HepG2 (cell line): Measurements from ENCODE around the gene C20orf204. TPM values are rescaled to one million over a fixed set of nuclear protein-coding genes. Genes with fewer than 3 reads are reported as not detected.
A peak's percentile ranks its signal among the peaks of the same experiment; 100 is the strongest.

Experiments
- ATAC-seq: fragments of 200-7000 bp; cut with Tn5 transposase; 3 replicates; pipeline ENCODE4 v1.9.1; 2020; ENCODE audit warnings: mild to moderate bottlenecking, moderate library complexity
- BruUV-seq: library from RNA; stranded (reverse); fragments of 400-500 nt; replicated peaks from 2 replicates; lab custom pipeline; 2021; lab: Mats Ljungman, UMichigan
- CTCF ChIA-PET: fragments of 300-600 bp; formaldehyde crosslinking; extraction: SDS; loops from one replicate; lab custom pipeline; 2021; ENCODE audit warnings: low total read pairs, inconsistent platforms, low intra/inter-chr PET ratio; lab: Yijun Ruan, JAX
- POLR2A ChIA-PET: fragments of 350-600 bp; sonication (Branson Sonifier 250); formaldehyde crosslinking; loops from one replicate; lab custom pipeline; 2020; ENCODE audit warnings: antibody characterized with exemption, inconsistent platforms; lab: Yijun Ruan, JAX
- DNase-seq: peaks from one replicate; pipeline ENCODE4 v3.0.0-alpha.2; 2015; ENCODE audit warnings: low spot score
- FAIRE-seq: peaks from 3 replicates; lab custom pipeline; 2011; peaks lifted over from hg19 to GRCh38; lab: Jason Lieb, UNC
- H2AFZ ChIP-seq: one replicate; pipeline ENCODE4 v1.6.1; 2011; ENCODE audit warnings: low read length, inconsistent platforms
- H3K27ac ChIP-seq: fragments of 300-600 bp; 3 replicates; pipeline ENCODE4 v1.8.0; 2011; ENCODE audit warnings: mixed run types, mild to moderate bottlenecking, mixed read lengths, low read length, inconsistent platforms; ENCODE audit not compliant: insufficient read depth; ENCODE audit errors: extremely low read length
- H3K27me3 ChIP-seq, 2 experiments: fragments of 200-600 bp in 1 of 2; 2 replicates in 1 of 2; 3 replicates in 1 of 2; pipeline versions ENCODE4 v1.6.0 to v1.8.0; 2011; ENCODE audit warnings: low read length in 2 of 2, mild to moderate bottlenecking in 2 of 2, moderate library complexity in 2 of 2, inconsistent platforms in 1 of 2; ENCODE audit not compliant: insufficient read depth in 2 of 2, control insufficient read depth in 1 of 2
- H3K36me3 ChIP-seq, 2 experiments: fragments of 200-600 bp in 1 of 2; replicated peaks in 1 of 2; 2 replicates in 1 of 2; 3 replicates in 1 of 2; pipeline versions ENCODE4 v1.5.1 to v1.8.0; 2011; ENCODE audit warnings: low read length in 2 of 2, inconsistent platforms in 1 of 2; ENCODE audit not compliant: insufficient read depth in 2 of 2, control insufficient read depth in 1 of 2
- H3K4me1 ChIP-seq: 2 replicates; pipeline ENCODE4 v1.5.1; 2012; ENCODE audit warnings: low read length, inconsistent platforms; ENCODE audit not compliant: insufficient read depth
- H3K4me2 ChIP-seq: 2 replicates; pipeline ENCODE4 v1.6.0; 2011; ENCODE audit warnings: low read depth, low read length, inconsistent platforms
- H3K4me3 ChIP-seq, 3 experiments: fragments of 200-600 bp in 1 of 3; sonication (generic), shearing (Covaris generic) in 1 of 3; replicated peaks in 1 of 3; 2 replicates each; pipeline ENCODE4 v1.5.1; 2011 to 2016; ENCODE audit warnings: low read length in 3 of 3, inconsistent platforms in 2 of 3, low read depth in 2 of 3, mild to moderate bottlenecking in 2 of 3, control low read depth in 1 of 3, mixed read lengths in 1 of 3; ENCODE audit not compliant: insufficient read depth in 1 of 3
- H3K79me2 ChIP-seq: one replicate; pipeline ENCODE4 v1.6.1; 2011; ENCODE audit warnings: low read length, inconsistent platforms; ENCODE audit not compliant: insufficient read depth
- H3K9ac ChIP-seq: 2 replicates; pipeline ENCODE4 v1.6.0; 2011; ENCODE audit warnings: mild to moderate bottlenecking, low read depth, low read length, inconsistent platforms; ENCODE audit not compliant: insufficient read depth
- H3K9me3 ChIP-seq: 2 replicates; pipeline ENCODE4 v1.5.1; 2012; ENCODE audit warnings: mild to moderate bottlenecking, low read length
- H4K20me1 ChIP-seq: 2 replicates; pipeline ENCODE4 v1.6.0; 2011; ENCODE audit warnings: inconsistent platforms, mild to moderate bottlenecking, low read length, moderate library complexity; ENCODE audit not compliant: insufficient read depth
- AKAP8 ChIP-seq: sonication (generic); formaldehyde crosslinking; IDR thresholded peaks from 2 replicates; pipeline ENCODE4 v1.5.1; 2020; ENCODE audit warnings: mild to moderate bottlenecking, missing genetic modification reagents
- ATF7-NPFF ChIP-seq: sonication (generic); formaldehyde crosslinking; IDR thresholded peaks from 2 replicates; pipeline ENCODE4 v1.8.1; 2023; ENCODE audit warnings: mild to moderate bottlenecking, low read depth, missing genetic modification reagents, moderate library complexity
- HDAC1 ChIP-seq: sonication (generic); formaldehyde crosslinking; IDR thresholded peaks from 2 replicates; pipeline ENCODE4 v1.5.1; 2020; ENCODE audit warnings: mild to moderate bottlenecking, missing genetic modification reagents
- KAT2B ChIP-seq: fragments of 150-350 bp; IDR thresholded peaks from 2 replicates; pipeline ENCODE4 v1.6.1; 2014; ENCODE audit warnings: low read depth, low read length, borderline replicate concordance
- NCOA5 ChIP-seq: sonication (generic); formaldehyde crosslinking; IDR thresholded peaks from 2 replicates; pipeline ENCODE4 v1.4.0; 2020; ENCODE audit warnings: missing genetic modification reagents
- ZBTB42 ChIP-seq: sonication (generic); formaldehyde crosslinking; IDR thresholded peaks from 2 replicates; pipeline ENCODE4 v1.5.0; 2020; ENCODE audit warnings: mild to moderate bottlenecking, missing genetic modification reagents
- ZNF788 ChIP-seq: sonication (generic); formaldehyde crosslinking; IDR thresholded peaks from 2 replicates; pipeline ENCODE4 v1.5.0; 2020; ENCODE audit warnings: mild to moderate bottlenecking, missing genetic modification reagents, borderline replicate concordance
- ZNF878 ChIP-seq: sonication (generic); formaldehyde crosslinking; IDR thresholded peaks from 2 replicates; pipeline ENCODE4 v1.8.1; 2023; ENCODE audit warnings: mild to moderate bottlenecking, missing genetic modification reagents, moderate library complexity
- ZNF883 ChIP-seq: sonication (generic); formaldehyde crosslinking; IDR thresholded peaks from 2 replicates; pipeline ENCODE4 v1.5.1; 2020; ENCODE audit warnings: mild to moderate bottlenecking, missing genetic modification reagents; ENCODE audit errors: not compliant biosample characterization
- WGBS: methylation state at CpG from one replicate; pipeline ENCODE4 v1.1.6; 2017; ENCODE audit warnings: low lambda C conversion rate; 5-methylcytosine and 5-hydroxymethylcytosine counted together
- in situ Hi-C: cut with HindIII; loops from 2 replicates; pipeline ENCODE4 v1.10.0; 2017; ENCODE audit warnings: low pct_unique_long_range_greater_than_20kb; ENCODE audit not compliant: extremely low pct_ligation_motif_present
- intact Hi-C: fragments of 100-400 bp; cut with micrococcal nuclease; formaldehyde crosslinking; loops from one replicate; pipeline ENCODE4 v1.10.0; 2022; ENCODE audit not compliant: unreplicated experiment
- polyA plus RNA-seq, 8 experiments: library from polyadenylated mRNA; depleted of rRNA in 3 of 8; stranded (reverse) in 7 of 8; unstranded in 1 of 8; fragments of >200 nt; fragmentation: Illumina TruSeq in 4 of 8; extraction: Trizol in 4 of 8; gene quantifications; 2 replicates each; pipeline versions ENCODE4 v1.2.1 to v1.2.3, GENCODE V29; 2011 to 2016; ENCODE audit warnings: low read depth in 4 of 8, missing spikeins in 1 of 8, mixed read lengths in 1 of 8; ENCODE audit not compliant: insufficient read depth in 1 of 8
- total RNA-seq, 5 experiments: library from RNA; depleted of rRNA; stranded (reverse); fragments of >200 nt; fragmentation: Illumina TruSeq; extraction: Trizol; gene quantifications; 2 replicates each; pipeline ENCODE4 v1.2.3, GENCODE V29; 2016; ENCODE audit warnings: low read depth in 1 of 5
- TF ChIP-seq, protein P1 (sequence below): sonication (generic); formaldehyde crosslinking; conservative IDR thresholded peaks from 2 replicates; pipeline ENCODE4 v1.4.0; 2020; ENCODE audit warnings: missing genetic modification reagents
- TF ChIP-seq, protein P2 (sequence below): sonication (generic); formaldehyde crosslinking; IDR thresholded peaks from 2 replicates; pipeline ENCODE4 v1.5.1; 2020; ENCODE audit warnings: missing genetic modification reagents, mild to moderate bottlenecking, borderline replicate concordance

The C20orf204 gene
- total and polyA plus RNA-seq, 2 of the 13 experiments (the other 11 are each of a cell fraction or from before 2014, with no cell fraction given), result 22.1 to 80.0 TPM

DNA sequence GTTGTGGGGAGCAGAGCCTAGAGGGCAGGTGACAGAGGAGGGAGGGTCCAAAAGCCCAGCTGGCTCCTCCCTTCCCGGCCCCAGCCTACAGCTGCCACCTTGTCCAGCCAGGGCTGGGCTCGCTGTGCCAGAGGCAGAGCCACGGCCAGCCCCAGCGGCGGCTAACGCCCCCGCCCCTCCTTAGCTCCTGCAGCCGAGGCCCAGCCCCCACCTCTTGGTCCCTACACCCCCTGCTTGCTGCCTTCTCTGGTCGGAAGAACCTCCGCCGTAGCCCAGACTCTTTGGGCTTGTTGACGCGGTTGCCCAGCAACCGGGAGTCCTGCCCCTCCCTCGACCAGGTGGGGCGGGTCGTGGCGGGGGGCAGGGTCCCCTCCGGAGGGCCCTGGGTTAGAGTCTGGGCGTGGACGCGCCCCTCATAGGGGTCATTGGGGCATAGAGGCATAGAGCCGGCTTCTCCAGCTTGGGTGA, 48.7 kb downstream of the C20orf204 start (continued):
- TF ChIP-seq NCOA5 (CRISPR knock-in tag), result no peak
- no peak for TF ChIP-seq AKAP8 (CRISPR knock-in tag)
- no peak for TF ChIP-seq KAT2B
- TF ChIP-seq, protein P1, sequence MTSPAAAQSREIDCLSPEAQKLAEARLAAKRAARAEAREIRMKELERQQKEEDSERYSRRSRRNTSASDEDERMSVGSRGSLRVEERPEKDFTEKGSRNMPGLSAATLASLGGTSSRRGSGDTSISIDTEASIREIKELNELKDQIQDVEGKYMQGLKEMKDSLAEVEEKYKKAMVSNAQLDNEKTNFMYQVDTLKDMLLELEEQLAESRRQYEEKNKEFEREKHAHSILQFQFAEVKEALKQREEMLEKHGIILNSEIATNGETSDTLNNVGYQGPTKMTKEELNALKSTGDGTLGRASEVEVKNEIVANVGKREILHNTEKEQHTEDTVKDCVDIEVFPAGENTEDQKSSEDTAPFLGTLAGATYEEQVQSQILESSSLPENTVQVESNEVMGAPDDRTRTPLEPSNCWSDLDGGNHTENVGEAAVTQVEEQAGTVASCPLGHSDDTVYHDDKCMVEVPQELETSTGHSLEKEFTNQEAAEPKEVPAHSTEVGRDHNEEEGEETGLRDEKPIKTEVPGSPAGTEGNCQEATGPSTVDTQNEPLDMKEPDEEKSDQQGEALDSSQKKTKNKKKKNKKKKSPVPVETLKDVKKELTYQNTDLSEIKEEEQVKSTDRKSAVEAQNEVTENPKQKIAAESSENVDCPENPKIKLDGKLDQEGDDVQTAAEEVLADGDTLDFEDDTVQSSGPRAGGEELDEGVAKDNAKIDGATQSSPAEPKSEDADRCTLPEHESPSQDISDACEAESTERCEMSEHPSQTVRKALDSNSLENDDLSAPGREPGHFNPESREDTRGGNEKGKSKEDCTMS (CRISPR knock-in tag), result no peak
- no peak; the same call in 1 of the 2 replicates for TF ChIP-seq ATF7-NPFF (CRISPR knock-in tag)
- no peak for TF ChIP-seq ZBTB42
- TF ChIP-seq ZNF883, result peak; percentile 21
- TF ChIP-seq ZNF878 (CRISPR knock-in tag), result no peak
- TF ChIP-seq HDAC1 (CRISPR knock-in tag), result no peak

DNA sequence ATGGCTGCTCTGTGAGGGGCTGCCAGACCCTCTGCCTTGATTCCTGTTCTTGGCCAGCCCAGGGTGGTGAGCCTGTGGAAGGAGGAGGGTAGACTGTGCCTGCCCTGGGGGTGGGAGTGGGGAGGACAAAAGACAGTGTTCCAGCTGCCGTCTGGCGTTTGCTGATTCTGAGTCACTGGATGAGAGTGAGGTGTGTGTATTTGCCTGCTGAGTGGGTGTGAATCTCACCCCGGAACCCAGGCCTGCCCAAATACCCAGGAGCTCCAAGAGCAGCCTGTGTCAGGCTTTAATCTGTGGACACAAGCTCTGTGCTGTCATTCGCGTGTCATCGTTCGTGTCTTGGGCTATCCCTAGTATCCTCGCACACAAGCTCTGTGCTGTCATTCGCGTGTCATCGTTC, 50.8 kb downstream of the C20orf204 start:
- Histone ChIP-seq H4K20me1 (peaks cover 7% of the 10 kb centered on the region; the same call in 1 of the 2 replicates), H3K4me1 (peaks cover 28% of the 10 kb centered on the region), H3K4me3 (no peak overlapping the region), H3K27ac (no peak overlapping the region), H3K9ac (no peak overlapping the region), H3K9me3 (no peaks in the 10 kb centered on the region), H3K36me3 (no peaks in the 10 kb centered on the region), H3K4me2 (no peak overlapping the region), H3K79me2 (no peaks in the 10 kb centered on the region), H3K27me3 (peaks cover 29 to 68% of the 10 kb centered on the region in 2 experiments), H2AFZ (no peak overlapping the region)
- no peak for ATAC-seq
- POLR2A ChIA-PET, result no interaction called here
- no TSS peak for BruUV-seq
- DNase-seq, result no peak
- CTCF ChIA-PET, result no interaction called here
- 60% methylated on average over 11 of the region's 11 CpGs for WGBS
- no peak for FAIRE-seq
- intact Hi-C loops (no loop called here), in situ Hi-C loops (no loop called here)
- no peak for TF ChIP-seq ZNF788
- TF ChIP-seq, protein P2, sequence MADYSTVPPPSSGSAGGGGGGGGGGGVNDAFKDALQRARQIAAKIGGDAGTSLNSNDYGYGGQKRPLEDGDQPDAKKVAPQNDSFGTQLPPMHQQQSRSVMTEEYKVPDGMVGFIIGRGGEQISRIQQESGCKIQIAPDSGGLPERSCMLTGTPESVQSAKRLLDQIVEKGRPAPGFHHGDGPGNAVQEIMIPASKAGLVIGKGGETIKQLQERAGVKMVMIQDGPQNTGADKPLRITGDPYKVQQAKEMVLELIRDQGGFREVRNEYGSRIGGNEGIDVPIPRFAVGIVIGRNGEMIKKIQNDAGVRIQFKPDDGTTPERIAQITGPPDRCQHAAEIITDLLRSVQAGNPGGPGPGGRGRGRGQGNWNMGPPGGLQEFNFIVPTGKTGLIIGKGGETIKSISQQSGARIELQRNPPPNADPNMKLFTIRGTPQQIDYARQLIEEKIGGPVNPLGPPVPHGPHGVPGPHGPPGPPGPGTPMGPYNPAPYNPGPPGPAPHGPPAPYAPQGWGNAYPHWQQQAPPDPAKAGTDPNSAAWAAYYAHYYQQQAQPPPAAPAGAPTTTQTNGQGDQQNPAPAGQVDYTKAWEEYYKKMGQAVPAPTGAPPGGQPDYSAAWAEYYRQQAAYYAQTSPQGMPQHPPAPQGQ (CRISPR knock-in tag), result no peak
